ENCODE data around the gene CLTCL1. TPM values are rescaled to one million over a fixed set of nuclear protein-coding genes. Genes with fewer than 3 reads are reported as not detected.

The CLTCL1 gene
- total RNA-seq, 2 experiments from 2014 or later = 0.93 to 1.1 TPM

DNA sequence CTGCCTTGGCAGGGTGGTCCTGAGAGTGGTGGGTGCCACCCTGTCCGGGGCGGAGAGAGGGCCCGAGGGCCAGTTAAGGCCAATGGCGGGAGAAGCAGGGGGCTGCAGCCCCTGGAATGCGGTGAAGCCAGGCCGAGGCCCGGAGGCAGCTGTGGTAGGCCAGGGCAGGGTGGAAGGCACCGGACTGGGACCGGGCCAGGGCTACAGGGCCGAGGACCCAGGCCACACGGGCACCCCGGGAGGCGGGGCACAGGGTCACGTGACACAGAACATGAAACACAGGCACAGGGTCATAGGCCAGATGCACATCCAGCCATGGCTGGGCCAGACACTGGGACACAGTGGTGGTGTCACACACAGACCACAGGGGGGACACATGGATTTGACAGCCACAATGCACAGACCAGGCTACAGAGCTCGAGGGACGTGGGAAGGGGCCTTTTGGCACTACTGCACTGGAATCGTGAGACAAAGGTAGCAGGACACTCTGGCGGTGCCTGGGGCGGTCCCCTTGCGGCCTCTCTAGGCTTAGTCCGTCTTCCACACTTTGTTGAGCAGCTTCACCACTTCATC is 115.8 kb downstream of the CLTCL1 start:
- Mint-ChIP-seq H3K4me3 (peak overlapping the region; percentile 33), H3K27me3 (no peaks in the 10 kb centered on the region), H3K36me3 (ENCODE audit: low read depth) (peaks cover 5% of the 10 kb centered on the region), H3K9me3 (no peaks in the 10 kb centered on the region), H3K27ac (no peak overlapping the region), H3K4me1 (peaks cover 43% of the 10 kb centered on the region)
- no peak for DNase-seq
- CTCF ChIA-PET = interaction anchor here (1.5 kb wide), 1 partner anchor 31 kb away, joined by 4 read pairs; the partner anchor contains the start of gene ESS2
- POLR2A ChIA-PET = interaction anchor here (1.0 kb wide), 1 partner anchor 32 kb away, joined by 3 read pairs; no protein-coding TSS in a partner anchor

- Mint-ChIP-seq H3K27me3 (peaks cover 5% of the 10 kb centered on the region), H3K27ac (no peak overlapping the region), H3K36me3 (ENCODE audit: low read depth) (peaks cover 5% of the 10 kb centered on the region), H3K9me3 (no peaks in the 10 kb centered on the region), H3K4me1 (peaks cover 49% of the 10 kb centered on the region), H3K4me3 (no peak overlapping the region)
- DNase-seq = no peak
- ChIA-PET CTCF (no interaction called here), POLR2A (interaction anchor here (1.0 to 1.2 kb wide), 2 partner anchors 12 to 30 kb away, joined by 3 to 4 read pairs; partner anchors contain the start of gene ESS2)
These were observed 116.4 kb downstream of the CLTCL1 start for GRCh38 chr22:19175026-19175601.

DNA sequence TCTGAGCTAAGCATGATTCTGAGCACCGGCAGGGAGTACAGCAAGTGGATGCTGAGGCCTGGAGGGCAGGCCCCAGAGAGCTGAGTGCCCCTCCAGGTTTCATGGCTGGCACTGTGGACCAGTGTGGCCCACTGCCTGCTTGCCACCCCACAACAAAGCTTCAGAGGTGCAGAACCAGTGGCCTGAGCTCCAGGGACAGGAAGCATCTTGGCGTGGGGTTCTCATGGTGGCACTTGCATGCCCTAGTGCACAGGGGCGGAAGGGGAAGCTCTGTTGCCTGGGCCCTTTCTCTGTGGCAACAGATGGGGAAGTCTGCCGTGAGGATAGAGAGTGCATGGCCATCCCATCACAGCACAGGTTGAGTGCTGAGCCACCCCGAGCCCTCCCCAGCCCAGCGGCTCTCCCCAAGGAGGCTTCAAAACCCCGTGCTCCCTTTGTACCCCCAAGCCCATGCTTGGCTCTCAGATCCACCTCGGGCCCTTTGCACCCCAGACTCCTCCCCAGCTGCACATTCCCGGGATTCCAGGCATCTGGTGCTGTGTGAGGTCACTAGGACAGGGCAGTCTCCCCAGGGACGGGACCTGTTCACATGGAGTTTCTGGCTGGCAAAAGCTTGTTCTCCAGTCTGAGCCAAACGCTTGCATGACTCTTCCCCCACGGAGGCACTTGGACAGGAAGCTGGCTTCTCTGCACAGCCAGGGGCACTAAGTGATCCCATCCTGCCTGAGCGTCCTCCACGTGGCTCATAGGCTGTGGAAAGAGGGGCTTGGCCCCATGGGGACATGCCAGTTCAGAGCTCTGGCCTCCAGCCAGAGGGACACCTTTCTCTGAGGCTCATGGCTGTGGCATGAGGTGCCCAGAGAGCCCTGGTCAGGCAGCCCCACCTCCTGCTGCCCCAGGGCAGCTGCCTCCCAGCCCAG is 117.2 kb downstream of the CLTCL1 start:
- peaks cover 10% of the 10 kb centered on the region for H3K27me3 Mint-ChIP-seq
- DNase-seq = no peak
- H3K4me1 Mint-ChIP-seq = peaks cover 46% of the 10 kb centered on the region
- no peak overlapping the region for H3K4me3 Mint-ChIP-seq
- H3K9me3 Mint-ChIP-seq = no peaks in the 10 kb centered on the region
- H3K36me3 Mint-ChIP-seq (ENCODE audit: low read depth) = peaks cover 5% of the 10 kb centered on the region
- H3K27ac Mint-ChIP-seq = no peak overlapping the region
- ChIA-PET CTCF (no interaction called here), POLR2A (interaction anchor here (1.0 to 1.2 kb wide), 2 partner anchors 13 to 30 kb away, joined by 3 to 4 read pairs; partner anchors contain the start of gene ESS2)

DNA sequence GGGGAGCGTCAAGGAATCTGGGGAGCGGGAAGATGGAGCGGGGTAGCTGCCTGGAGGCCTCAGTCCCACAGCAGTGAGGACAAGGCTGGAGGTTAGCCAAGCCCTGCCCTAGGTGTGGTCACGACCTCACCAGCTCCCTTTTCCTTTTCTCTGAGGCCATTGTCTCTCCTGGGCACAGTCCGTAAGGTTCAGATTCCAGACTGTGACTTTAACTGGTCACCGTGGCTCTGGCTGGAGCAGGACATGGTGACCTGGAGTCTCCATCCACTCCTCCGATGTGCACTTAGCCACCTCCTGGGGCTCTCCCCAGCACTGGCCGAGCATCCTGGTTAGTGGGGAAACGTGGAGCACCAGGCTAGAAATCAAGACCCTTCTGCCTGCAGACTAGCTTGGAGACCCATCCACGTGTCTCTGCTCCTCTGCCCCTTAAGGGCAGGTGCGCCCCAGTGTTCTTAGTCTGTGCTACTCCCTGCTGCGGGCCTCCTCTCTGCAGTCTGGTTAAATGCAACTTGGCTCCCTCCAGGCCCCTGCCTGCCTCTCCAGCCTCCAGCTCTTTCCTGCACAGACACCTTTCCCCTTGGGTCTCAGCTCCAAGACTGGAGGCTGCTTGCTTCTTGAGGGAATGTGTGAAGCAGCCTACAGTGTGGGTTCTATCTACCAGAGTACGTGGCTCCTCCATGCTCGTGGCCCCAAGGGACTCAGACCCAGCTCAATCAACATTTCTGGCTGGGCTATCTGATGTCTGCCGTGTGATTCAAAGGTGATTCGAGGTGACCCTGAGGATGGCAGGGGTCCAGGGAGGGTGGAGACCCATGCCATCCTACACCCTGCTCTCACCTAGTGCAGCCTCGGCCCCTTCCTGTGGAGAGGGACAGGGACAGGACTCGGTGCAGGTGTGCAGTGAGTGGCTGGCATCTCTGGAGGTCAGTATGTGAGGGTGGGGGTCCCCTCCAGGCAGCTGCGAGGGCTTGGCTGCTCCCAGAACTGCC is 118.2 kb downstream of the CLTCL1 start:
- H3K27me3 Mint-ChIP-seq = peaks cover 18% of the 10 kb centered on the region
- H3K4me3 Mint-ChIP-seq = peak overlapping the region; percentile 87
- ChIA-PET CTCF (no interaction called here), POLR2A (no interaction called here)
- H3K9me3 Mint-ChIP-seq = no peaks in the 10 kb centered on the region
- no peak for DNase-seq
- H3K36me3 Mint-ChIP-seq (ENCODE audit: low read depth) = peaks cover 5% of the 10 kb centered on the region
- peak overlapping the region; percentile 81 for H3K27ac Mint-ChIP-seq
- H3K4me1 Mint-ChIP-seq = peaks cover 46% of the 10 kb centered on the region

DNA sequence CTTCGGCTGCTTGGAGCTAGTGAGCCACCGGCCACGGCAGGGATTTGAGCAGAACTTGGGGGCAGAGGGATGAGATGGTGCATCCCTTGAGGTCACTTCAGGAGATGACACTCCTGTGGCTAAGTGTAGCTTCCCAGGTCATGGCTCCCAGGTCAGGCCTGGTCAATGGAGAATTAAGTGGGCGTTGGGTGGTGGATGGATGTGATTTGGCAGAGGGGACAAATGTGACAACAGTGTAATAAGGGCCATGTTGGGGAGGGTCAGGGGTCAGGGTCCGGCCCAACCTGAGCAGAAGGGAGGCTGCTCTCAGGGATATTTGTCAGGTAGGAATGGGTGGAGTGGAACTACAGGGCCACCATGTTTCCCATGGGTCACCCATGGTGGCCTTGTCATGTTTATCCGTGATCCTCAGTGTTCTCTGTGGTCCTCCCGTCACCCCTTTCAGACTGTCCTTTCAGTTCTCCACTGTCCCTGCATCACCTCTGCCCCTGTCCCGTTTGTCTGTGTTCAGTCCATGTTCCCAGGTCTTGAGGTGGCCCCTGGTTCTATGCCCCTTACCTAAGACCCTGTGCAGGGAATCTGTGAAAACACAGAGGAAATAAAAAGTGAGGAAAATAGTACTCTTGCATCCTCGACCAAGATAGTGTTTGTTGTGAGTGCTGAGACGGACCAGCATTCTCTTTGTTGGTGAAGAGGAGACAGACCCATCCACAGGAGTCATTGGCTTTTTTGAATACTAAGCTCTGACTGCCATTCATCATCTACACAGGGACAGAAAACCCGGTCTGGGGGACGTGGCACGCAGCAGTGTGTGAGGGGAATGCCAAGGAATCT is 119.1 kb downstream of the CLTCL1 start:
- H3K36me3 Mint-ChIP-seq (ENCODE audit: low read depth) = peaks cover 5% of the 10 kb centered on the region
- H3K4me1 Mint-ChIP-seq = peaks cover 45% of the 10 kb centered on the region
- peaks cover 25% of the 10 kb centered on the region for H3K27me3 Mint-ChIP-seq
- peak overlapping the region; percentile 81 for H3K27ac Mint-ChIP-seq
- POLR2A ChIA-PET = no interaction called here
- CTCF ChIA-PET = no interaction called here
- peak overlapping the region; percentile 87 for H3K4me3 Mint-ChIP-seq
- no peak for DNase-seq
- no peaks in the 10 kb centered on the region for H3K9me3 Mint-ChIP-seq

- CTCF ChIA-PET = no interaction called here
These were observed 121.6 kb downstream of the CLTCL1 start for GRCh38 chr22:19169947-19170318.

GRCh38 chr22:19169002-19169946 is 122.2 kb downstream of the CLTCL1 start:
- no peak overlapping the region for H3K27ac Mint-ChIP-seq
- H3K9me3 Mint-ChIP-seq = no peaks in the 10 kb centered on the region
- peak overlapping the region; percentile 87 for H3K4me3 Mint-ChIP-seq
- peaks cover 36% of the 10 kb centered on the region for H3K4me1 Mint-ChIP-seq
- ChIA-PET CTCF (no interaction called here), POLR2A (interaction anchor here (0.6 to 2.5 kb wide), 2 partner anchors 21 to 24 kb away, joined by 3 to 10 read pairs; partner anchors contain the start of gene ESS2)
- peaks cover 5% of the 10 kb centered on the region for H3K36me3 Mint-ChIP-seq (ENCODE audit: low read depth)
- peaks cover 32% of the 10 kb centered on the region for H3K27me3 Mint-ChIP-seq
- no peak for DNase-seq

More at GRCh38 chr22:19169947-19170318, 121.6 kb downstream of the CLTCL1 start:
- Mint-ChIP-seq H3K9me3 (no peaks in the 10 kb centered on the region), H3K4me3 (peak overlapping the region; percentile 87), H3K27me3 (peaks cover 32% of the 10 kb centered on the region), H3K4me1 (peaks cover 36% of the 10 kb centered on the region), H3K27ac (no peak overlapping the region), H3K36me3 (ENCODE audit: low read depth) (peaks cover 5% of the 10 kb centered on the region)
- DNase-seq = no peak
- POLR2A ChIA-PET = no interaction called here

- H3K27ac Mint-ChIP-seq = no peak overlapping the region
- peaks cover 32% of the 10 kb centered on the region for H3K27me3 Mint-ChIP-seq
- no peak overlapping the region for H3K4me3 Mint-ChIP-seq
- peaks cover 30% of the 10 kb centered on the region for H3K4me1 Mint-ChIP-seq
- CTCF ChIA-PET = no interaction called here
- DNase-seq = no peak
- POLR2A ChIA-PET = interaction anchor here (2.5 kb wide), 1 partner anchor 23 kb away, joined by 10 read pairs; the partner anchor contains the start of gene ESS2
- no peaks in the 10 kb centered on the region for H3K9me3 Mint-ChIP-seq
- H3K36me3 Mint-ChIP-seq (ENCODE audit: low read depth) = peaks cover 5% of the 10 kb centered on the region
These were observed 123.2 kb downstream of the CLTCL1 start for GRCh38 chr22:19168088-19168890.

- H3K9me3 Mint-ChIP-seq = no peaks in the 10 kb centered on the region
- peaks cover 34% of the 10 kb centered on the region for H3K27me3 Mint-ChIP-seq
- no peak overlapping the region for H3K4me3 Mint-ChIP-seq
- no peak for DNase-seq
- CTCF ChIA-PET = interaction anchor here (0.8 kb wide), 1 partner anchor 12 kb away, joined by 3 read pairs; no protein-coding TSS in a partner anchor
- peaks cover 5% of the 10 kb centered on the region for H3K36me3 Mint-ChIP-seq (ENCODE audit: low read depth)
- peaks cover 20% of the 10 kb centered on the region for H3K4me1 Mint-ChIP-seq
- no peak overlapping the region for H3K27ac Mint-ChIP-seq
- POLR2A ChIA-PET = interaction anchor here (2.5 kb wide), 1 partner anchor 22 kb away, joined by 10 read pairs; the partner anchor contains the start of gene ESS2
These were observed 124.2 kb downstream of the CLTCL1 start for GRCh38 chr22:19167106-19167869.

GRCh38 chr22:19166421-19166820 is 125.1 kb downstream of the CLTCL1 start:
- Mint-ChIP-seq H3K4me1 (peaks cover 16% of the 10 kb centered on the region), H3K27me3 (peaks cover 34% of the 10 kb centered on the region), H3K36me3 (ENCODE audit: low read depth) (peaks cover 5% of the 10 kb centered on the region), H3K9me3 (no peaks in the 10 kb centered on the region), H3K27ac (no peak overlapping the region), H3K4me3 (no peak overlapping the region)
- no peak for DNase-seq
- ChIA-PET POLR2A (interaction anchor here (2.5 kb wide), 1 partner anchor 21 kb away, joined by 10 read pairs; the partner anchor contains the start of gene ESS2), CTCF (no interaction called here)

Data from activated CD4-positive, alpha-beta memory T cell treated with anti-CD3 and anti-CD28 coated beads, Interleukin-2, amount 10 ng/mL, durations not matched to agents 7 days and 5 days (primary cell).